WTC11 (cell line): ENCODE results near the gene IL4R. TPM values are rescaled to one million over a fixed set of nuclear protein-coding genes. Genes with fewer than 3 reads are reported as not detected.

Experiments used
- ATAC-seq: fragments of 200-7000 bp; cut with Tn5 transposase; 2 replicates; pipeline ENCODE4 v1.10.0; 2021; ENCODE audit warnings: mild to moderate bottlenecking, moderate library complexity
- CTCF ChIA-PET: fragments of 300-600 bp; sonication (Branson Sonifier 250); formaldehyde crosslinking; loops from one replicate; lab custom pipeline; 2021; ENCODE audit warnings: antibody characterized with exemption; lab: Charles Lee
- POLR2A ChIA-PET: fragments of 350-600 bp; sonication (Branson Sonifier 250); formaldehyde crosslinking; loops from one replicate; lab custom pipeline; 2021; ENCODE audit warnings: antibody characterized with exemption; lab: Charles Lee
- DNase-seq: peaks from one replicate; pipeline ENCODE4 v3.0.0; 2021; ENCODE audit warnings: low spot score
- H3K27ac Mint-ChIP-seq: 2 replicates; pipeline ENCODE4 v1.8.0; 2021; ENCODE audit warnings: mixed read lengths
- H3K27me3 Mint-ChIP-seq: 2 replicates; pipeline ENCODE4 v1.8.0; 2021; ENCODE audit warnings: low read depth, mild to moderate bottlenecking, moderate library complexity, mixed read lengths
- H3K36me3 Mint-ChIP-seq: 2 replicates; pipeline ENCODE4 v1.8.0; 2021; ENCODE audit warnings: mixed read lengths
- H3K4me1 Mint-ChIP-seq: 2 replicates; pipeline ENCODE4 v1.8.0; 2022; ENCODE audit warnings: mixed read lengths
- H3K4me3 Mint-ChIP-seq: 2 replicates; pipeline ENCODE4 v1.8.0; 2021; ENCODE audit warnings: mild to moderate bottlenecking, moderate library complexity, mixed read lengths
- H3K9me3 Mint-ChIP-seq: 2 replicates; pipeline ENCODE4 v1.8.0; 2021; ENCODE audit warnings: mixed read lengths
- AR ChIP-seq: fragments of 250-450 bp; sonication (Bioruptor Pico); IDR thresholded peaks from 2 replicates; pipeline ENCODE4 v1.9.0; 2021; ENCODE audit warnings: mild to moderate bottlenecking
- ATF2 ChIP-seq: sonication (generic); formaldehyde crosslinking; IDR thresholded peaks from 2 replicates; pipeline ENCODE4 v1.8.1; 2022; ENCODE audit warnings: low read depth, missing genetic modification reagents, borderline replicate concordance
- ATF6 ChIP-seq: sonication (generic); formaldehyde crosslinking; IDR thresholded peaks from 2 replicates; pipeline ENCODE4 v1.8.1; 2023; ENCODE audit warnings: mild to moderate bottlenecking, missing genetic modification reagents
- CDX4 ChIP-seq: fragments of 250-450 bp; sonication (Bioruptor Pico); IDR thresholded peaks from 2 replicates; pipeline ENCODE4 v1.9.0; 2021; ENCODE audit warnings: moderate library complexity, mild to moderate bottlenecking, inconsistent platforms, borderline replicate concordance
- E2F4 ChIP-seq: sonication (generic); formaldehyde crosslinking; IDR thresholded peaks from 2 replicates; pipeline ENCODE4 v1.8.1; 2022; ENCODE audit warnings: low read depth, mild to moderate bottlenecking, moderate library complexity, missing genetic modification reagents, borderline replicate concordance
- EMX1 ChIP-seq: fragments of 250-450 bp; sonication (Bioruptor Pico); IDR thresholded peaks from 2 replicates; pipeline ENCODE4 v1.8.0; 2021; ENCODE audit warnings: mild to moderate bottlenecking
- ESRRA ChIP-seq: sonication (generic); formaldehyde crosslinking; IDR thresholded peaks from 2 replicates; pipeline ENCODE4 v1.8.1; 2022; ENCODE audit warnings: mild to moderate bottlenecking, missing genetic modification reagents, borderline replicate concordance
- FOXP1 ChIP-seq: sonication (generic); formaldehyde crosslinking; IDR thresholded peaks from 2 replicates; pipeline ENCODE4 v1.8.0; 2022; ENCODE audit warnings: missing genetic modification reagents, mild to moderate bottlenecking, moderate library complexity, borderline replicate concordance
- NFE2L1 ChIP-seq: sonication (generic); formaldehyde crosslinking; IDR thresholded peaks from 2 replicates; pipeline ENCODE4 v1.8.1; 2023; ENCODE audit warnings: missing genetic modification reagents
- NFYB ChIP-seq: sonication (generic); formaldehyde crosslinking; conservative IDR thresholded peaks from 2 replicates; pipeline ENCODE4 v1.8.0; 2022; ENCODE audit warnings: low read depth, missing genetic modification reagents
- STAT6 ChIP-seq: sonication (generic); formaldehyde crosslinking; conservative IDR thresholded peaks from 2 replicates; pipeline ENCODE4 v1.8.1; 2023; ENCODE audit warnings: mild to moderate bottlenecking, low read depth, missing genetic modification reagents, moderate library complexity
- TEAD4 ChIP-seq: sonication (generic); formaldehyde crosslinking; IDR thresholded peaks from 2 replicates; pipeline ENCODE4 v1.8.0; 2022; ENCODE audit warnings: mild to moderate bottlenecking, missing genetic modification reagents
- ZMAT4 ChIP-seq: fragments of 250-450 bp; sonication (Bioruptor Pico); IDR thresholded peaks from 2 replicates; pipeline ENCODE4 v1.9.0; 2021; ENCODE audit warnings: mild to moderate bottlenecking
- ZNF121 ChIP-seq: sonication (generic); formaldehyde crosslinking; IDR thresholded peaks from 2 replicates; pipeline ENCODE4 v1.8.0; 2023; ENCODE audit warnings: missing genetic modification reagents
- ZNF219 ChIP-seq: sonication (generic); formaldehyde crosslinking; IDR thresholded peaks from 2 replicates; pipeline ENCODE4 v1.8.0; 2023; ENCODE audit warnings: missing genetic modification reagents, mild to moderate bottlenecking, borderline replicate concordance
- ZNF281 ChIP-seq: sonication (generic); formaldehyde crosslinking; IDR thresholded peaks from 2 replicates; pipeline ENCODE4 v1.8.0; 2023; ENCODE audit warnings: mild to moderate bottlenecking, missing genetic modification reagents
- ZNF317 ChIP-seq: sonication (generic); formaldehyde crosslinking; IDR thresholded peaks from 2 replicates; pipeline ENCODE4 v1.8.1; 2023; ENCODE audit warnings: low read depth, mild to moderate bottlenecking, moderate library complexity, missing genetic modification reagents, borderline replicate concordance
- total RNA-seq: library from RNA; stranded (reverse); gene quantifications from 3 replicates; pipeline ENCODE4 v1.2.3, GENCODE V29; 2021

IL4R gene
- total RNA-seq, 1 experiment from 2014 or later: 28.7 TPM

GRCh38 chr16:27349276-27349675 is 35.5 kb downstream of the IL4R start:
- DNase-seq: no peak
- Mint-ChIP-seq H3K4me3 (no peak overlapping the region), H3K9me3 (peaks cover 4% of the 10 kb centered on the region), H3K27me3 (no peaks in the 10 kb centered on the region), H3K27ac (no peak overlapping the region; the same call in 1 of the 2 replicates), H3K4me1 (peaks cover 3% of the 10 kb centered on the region; the same call in 1 of the 2 replicates), H3K36me3 (peaks cover 68% of the 10 kb centered on the region)
- no peak for TF ChIP-seq CDX4
- no peak for TF ChIP-seq E2F4 (CRISPR knock-in tag)
- no peak for TF ChIP-seq ATF2
- TF ChIP-seq ZNF317 (CRISPR knock-in tag): no peak
- TF ChIP-seq ZNF121 (CRISPR knock-in tag): no peak
- no peak for TF ChIP-seq NFYB (CRISPR knock-in tag)
- TF ChIP-seq NFE2L1: no peak
- TF ChIP-seq EMX1 (CRISPR knock-in tag): no peak
- TF ChIP-seq ATF6: no peak
- no peak for TF ChIP-seq STAT6 (CRISPR knock-in tag)
- TF ChIP-seq ZMAT4 (CRISPR knock-in tag): no peak
- no peak for TF ChIP-seq ESRRA (CRISPR knock-in tag)
- ATAC-seq: no peak
- ChIA-PET CTCF (interaction anchor here (1.1 kb wide), 1 partner anchor 12 kb away, joined by 3 read pairs; no protein-coding TSS in a partner anchor), POLR2A (no interaction called here)

GRCh38 chr16:27350006-27350405 is 36.2 kb downstream of the IL4R start:
- CTCF ChIA-PET: interaction anchor here (0.6 to 1.1 kb wide), 2 partner anchors 13 to 171 kb away, joined by 3 read pairs; no protein-coding TSS in a partner anchor
- no peak for TF ChIP-seq STAT6 (CRISPR knock-in tag)
- TF ChIP-seq ZNF219: no peak
- no peak for TF ChIP-seq ZNF281 (CRISPR knock-in tag)
- TF ChIP-seq AR: no peak
- TF ChIP-seq FOXP1 (CRISPR knock-in tag): no peak
- no peak for TF ChIP-seq TEAD4

More at GRCh38 chr16:27350006-27350405, 36.2 kb downstream of the IL4R start:
- Mint-ChIP-seq H3K9me3 (peaks cover 4% of the 10 kb centered on the region), H3K4me3 (no peak overlapping the region), H3K27me3 (no peaks in the 10 kb centered on the region), H3K4me1 (peaks cover 3% of the 10 kb centered on the region; the same call in 1 of the 2 replicates), H3K27ac (peak overlapping the region; percentile 46; the same call in 1 of the 2 replicates), H3K36me3 (peaks cover 74% of the 10 kb centered on the region)
- POLR2A ChIA-PET: no interaction called here
- ATAC-seq (no peak), DNase-seq (no peak)
